NCI-H187 treated with DMSO at 0.1 percent for 48 hours (cell line): Measurements from ENCODE around the gene RAB11FIP5.
"Not testable (repeated sequence)": the region's sequence is repeated elsewhere in the genome, so short reads cannot be mapped to it uniquely, and the experiment has no call there.

Experiments
- DNase-seq: peaks from one replicate; lab custom pipeline; 2025; lab: John Stamatoyannopoulos, UW

The RAB11FIP5 gene

GRCh38 chr2:73111073-73112025, 1.4 kb downstream of the RAB11FIP5 start:
- no peak for DNase-seq

GRCh38 chr2:73110168-73111072, 2.3 kb downstream of the RAB11FIP5 start:
- DNase-seq: no peak

GRCh38 chr2:73109431-73110167, 3.1 kb downstream of the RAB11FIP5 start:
- DNase-seq: no peak

GRCh38 chr2:73107211-73107926, 5.4 kb downstream of the RAB11FIP5 start:
- DNase-seq: no peak

GRCh38 chr2:73106791-73107190, 6.0 kb downstream of the RAB11FIP5 start:
- DNase-seq: no peak

- no peak for DNase-seq
These were observed 7.2 kb downstream of the RAB11FIP5 start for GRCh38 chr2:73105511-73105971.

- DNase-seq: no peak
These were observed 7.8 kb downstream of the RAB11FIP5 start for GRCh38 chr2:73104933-73105332.

GRCh38 chr2:73103018-73103542, 9.7 kb downstream of the RAB11FIP5 start:
- DNase-seq: no peak

GRCh38 chr2:73101626-73102256, 11.0 kb downstream of the RAB11FIP5 start:
- no peak for DNase-seq

- no peak for DNase-seq
These were observed 11.8 kb downstream of the RAB11FIP5 start for GRCh38 chr2:73100956-73101355.

- no peak for DNase-seq
These were observed 13.3 kb downstream of the RAB11FIP5 start for GRCh38 chr2:73099486-73099885.

GRCh38 chr2:73095910-73096309, 16.8 kb downstream of the RAB11FIP5 start:
- DNase-seq: no peak

- DNase-seq: not testable (repeated sequence)
These were observed 19.0 kb downstream of the RAB11FIP5 start for GRCh38 chr2:73093601-73094218.

GRCh38 chr2:73092146-73092783, 20.5 kb downstream of the RAB11FIP5 start:
- no peak for DNase-seq

GRCh38 chr2:73091696-73092095, 21.1 kb downstream of the RAB11FIP5 start:
- no peak for DNase-seq

- DNase-seq: no peak
These were observed 21.6 kb downstream of the RAB11FIP5 start for GRCh38 chr2:73091164-73091563.

- no peak for DNase-seq
These were observed 23.3 kb downstream of the RAB11FIP5 start for GRCh38 chr2:73089270-73090030.

GRCh38 chr2:73088703-73089102, 24.0 kb downstream of the RAB11FIP5 start:
- DNase-seq: no peak

GRCh38 chr2:73088211-73088610, 24.5 kb downstream of the RAB11FIP5 start:
- DNase-seq: no peak
